ENCODE measurements around the gene CREB5.
A peak's percentile ranks its signal among the peaks of the same experiment; 100 is the strongest.

Gene CREB5

GRCh38 chr7:28505867-28506266 is 93.5 kb downstream of the CREB5 start:
- H3K36me3 ChIP-seq (ENCODE audit: control insufficient read depth, insufficient read depth, low read length): no peaks in the 10 kb centered on the region
- no peaks in the 10 kb centered on the region for H3K4me1 ChIP-seq
- TF ChIP-seq CTCF (IDR thresholded peaks at IDR 0.05): no peak
- no peaks in the 10 kb centered on the region for H3K9me3 ChIP-seq (ENCODE audit: control insufficient read depth, low read length)
- H2AFZ ChIP-seq: no peak overlapping the region
- H3K4me2 ChIP-seq (ENCODE audit: low read length): no peak overlapping the region
- H3K4me3 ChIP-seq (ENCODE audit: low read depth, low read length): no peak overlapping the region
- no peak overlapping the region for H3K9ac ChIP-seq
- no peaks in the 10 kb centered on the region for H3K79me2 ChIP-seq
- no peak overlapping the region for H3K27ac ChIP-seq
- H3K27me3 ChIP-seq (ENCODE audit: control insufficient read depth, insufficient read depth, low read length): no peaks in the 10 kb centered on the region

DNA sequence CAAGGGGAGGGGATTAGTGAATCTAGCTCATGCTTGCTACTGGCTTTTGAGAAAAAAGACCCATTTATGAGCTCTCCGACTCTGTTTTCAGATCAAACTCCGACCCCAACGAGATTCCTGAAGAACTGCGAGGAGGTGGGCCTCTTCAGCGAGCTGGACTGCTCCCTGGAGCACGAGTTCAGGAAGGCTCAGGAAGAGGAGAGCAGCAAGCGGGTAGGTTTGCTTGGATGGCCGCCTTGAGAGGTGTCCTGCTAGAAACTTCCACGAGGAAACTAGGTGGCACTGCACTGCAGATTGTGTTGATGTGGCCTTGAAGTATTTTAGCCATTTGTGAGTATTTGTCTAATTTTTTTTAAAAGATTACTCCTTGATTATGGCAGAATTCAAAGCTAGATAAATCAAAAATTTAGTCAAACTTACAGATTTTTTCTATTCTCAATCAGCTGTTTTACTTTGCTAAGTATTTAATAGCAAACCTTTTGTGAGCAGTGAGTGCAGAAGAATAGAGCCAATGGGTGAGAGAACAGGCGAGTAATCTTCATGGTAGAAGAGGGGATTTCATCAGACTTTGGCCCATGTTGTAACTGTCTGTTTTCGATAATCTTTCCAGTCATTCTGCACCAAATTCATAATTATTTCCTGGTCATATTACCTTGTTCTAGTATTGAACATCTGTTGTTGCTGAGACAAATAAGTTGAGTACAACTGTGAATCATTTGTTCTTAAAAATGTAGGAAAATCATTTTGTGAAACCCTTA is 95.4 kb downstream of the CREB5 start:
- no peaks in the 10 kb centered on the region for H3K36me3 ChIP-seq (ENCODE audit: control insufficient read depth, insufficient read depth, low read length)
- no peak overlapping the region for H2AFZ ChIP-seq
- H3K4me1 ChIP-seq: no peaks in the 10 kb centered on the region
- H3K27me3 ChIP-seq (ENCODE audit: control insufficient read depth, insufficient read depth, low read length): no peaks in the 10 kb centered on the region
- H3K9me3 ChIP-seq (ENCODE audit: control insufficient read depth, low read length): no peaks in the 10 kb centered on the region
- H3K4me3 ChIP-seq (ENCODE audit: low read depth, low read length): no peak overlapping the region
- H3K9ac ChIP-seq: no peak overlapping the region
- H3K79me2 ChIP-seq: no peaks in the 10 kb centered on the region
- no peak overlapping the region for H3K4me2 ChIP-seq (ENCODE audit: low read length)
- H3K27ac ChIP-seq: no peak overlapping the region
- no peak for TF ChIP-seq CTCF (IDR thresholded peaks at IDR 0.05)

GRCh38 chr7:28509251-28510025 is 97.1 kb downstream of the CREB5 start:
- Histone ChIP-seq H2AFZ (no peak overlapping the region), H3K9ac (no peak overlapping the region), H3K27ac (no peak overlapping the region), H3K4me2 (ENCODE audit: low read length) (peak overlapping the region; percentile 6), H3K27me3 (ENCODE audit: control insufficient read depth, insufficient read depth, low read length) (no peaks in the 10 kb centered on the region), H3K36me3 (ENCODE audit: control insufficient read depth, insufficient read depth, low read length) (no peaks in the 10 kb centered on the region), H3K9me3 (ENCODE audit: control insufficient read depth, low read length) (no peaks in the 10 kb centered on the region), H3K4me1 (no peaks in the 10 kb centered on the region), H3K79me2 (no peaks in the 10 kb centered on the region), H3K4me3 (ENCODE audit: low read depth, low read length) (no peak overlapping the region)
- no peak for TF ChIP-seq CTCF (IDR thresholded peaks at IDR 0.05)

DNA sequence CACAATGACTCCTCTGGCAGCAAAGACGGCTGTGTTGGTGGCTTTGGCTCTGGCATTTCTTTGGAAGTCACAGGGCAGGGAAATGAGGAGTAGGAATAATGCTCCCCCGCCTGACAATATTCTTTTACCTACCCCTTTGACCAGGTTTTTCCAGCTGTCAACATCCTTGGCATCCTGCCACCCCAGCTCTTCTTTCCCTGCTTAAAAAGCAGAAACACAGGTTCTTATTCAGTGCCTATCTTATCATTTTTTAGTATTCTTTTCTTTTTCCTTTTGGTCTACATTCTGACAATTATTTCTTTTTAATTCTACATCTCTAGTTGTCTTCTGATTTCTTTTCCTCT is 97.7 kb downstream of the CREB5 start:
- Histone ChIP-seq H3K36me3 (ENCODE audit: control insufficient read depth, insufficient read depth, low read length) (no peaks in the 10 kb centered on the region), H3K4me2 (ENCODE audit: low read length) (no peak overlapping the region), H2AFZ (no peak overlapping the region), H3K27ac (no peak overlapping the region), H3K9me3 (ENCODE audit: control insufficient read depth, low read length) (no peaks in the 10 kb centered on the region), H3K27me3 (ENCODE audit: control insufficient read depth, insufficient read depth, low read length) (no peaks in the 10 kb centered on the region), H3K4me3 (ENCODE audit: low read depth, low read length) (no peak overlapping the region), H3K4me1 (no peaks in the 10 kb centered on the region), H3K79me2 (no peaks in the 10 kb centered on the region), H3K9ac (no peak overlapping the region)
- no peak for TF ChIP-seq CTCF (IDR thresholded peaks at IDR 0.05)
